Activated B cell treated with CpG ODN at 0.5 μM for 24 hours (primary cell): ENCODE results near the gene BMI1. TPM values are rescaled to one million over a fixed set of nuclear protein-coding genes. Genes with fewer than 3 reads are reported as not detected.

ENCODE experiments used
- ATAC-seq: fragments of 200-7000 bp; cut with Tn5 transposase; one replicate; pipeline ENCODE4 v1.10.0; 2021; ENCODE audit warnings: low read depth, mild to moderate bottlenecking, moderate library complexity
- CTCF ChIA-PET: fragments of 350-600 bp; sonication (Branson Sonifier 250); formaldehyde crosslinking; loops from one replicate; lab custom pipeline; 2021; ENCODE audit warnings: antibody characterized with exemption; lab: Charles Lee
- POLR2A ChIA-PET: fragments of 350-600 bp; sonication (Branson Sonifier 250); formaldehyde crosslinking; loops from one replicate; lab custom pipeline; 2021; ENCODE audit warnings: antibody characterized with exemption; lab: Charles Lee
- DNase-seq: peaks from one replicate; pipeline ENCODE4 v3.0.0; 2022
- H3K27ac Mint-ChIP-seq: one replicate; pipeline ENCODE4 v1.8.0; 2020; ENCODE audit warnings: mixed read lengths
- H3K27me3 Mint-ChIP-seq: one replicate; pipeline ENCODE4 v1.8.0; 2021; ENCODE audit warnings: mixed read lengths
- H3K36me3 Mint-ChIP-seq: one replicate; pipeline ENCODE4 v1.8.0; 2021; ENCODE audit warnings: low read depth, mixed read lengths
- H3K4me1 Mint-ChIP-seq: one replicate; pipeline ENCODE4 v1.8.0; 2021; ENCODE audit warnings: mixed read lengths
- H3K4me3 Mint-ChIP-seq: one replicate; pipeline ENCODE4 v1.8.0; 2020; ENCODE audit warnings: mild to moderate bottlenecking, mixed read lengths
- H3K9me3 Mint-ChIP-seq: one replicate; pipeline ENCODE4 v1.8.0; 2020; ENCODE audit warnings: mixed read lengths
- intact Hi-C: fragments of 100-400 bp; cut with micrococcal nuclease; formaldehyde crosslinking; loops from one replicate; pipeline ENCODE4 v1.15.1; 2024
- total RNA-seq: library from RNA; stranded (reverse); gene quantifications from 2 replicates; pipeline ENCODE4 v1.2.3, GENCODE V29; 2022
- TF ChIP-seq, protein P1 (sequence below): fragments of 200-600 bp; IDR thresholded peaks from one replicate; pipeline ENCODE4 v1.8.0; 2022; ENCODE audit warnings: antibody characterized with exemption, mild to moderate bottlenecking

The BMI1 gene
- total RNA-seq, 1 donor from 2014 or later: 70.1 TPM

DNA sequence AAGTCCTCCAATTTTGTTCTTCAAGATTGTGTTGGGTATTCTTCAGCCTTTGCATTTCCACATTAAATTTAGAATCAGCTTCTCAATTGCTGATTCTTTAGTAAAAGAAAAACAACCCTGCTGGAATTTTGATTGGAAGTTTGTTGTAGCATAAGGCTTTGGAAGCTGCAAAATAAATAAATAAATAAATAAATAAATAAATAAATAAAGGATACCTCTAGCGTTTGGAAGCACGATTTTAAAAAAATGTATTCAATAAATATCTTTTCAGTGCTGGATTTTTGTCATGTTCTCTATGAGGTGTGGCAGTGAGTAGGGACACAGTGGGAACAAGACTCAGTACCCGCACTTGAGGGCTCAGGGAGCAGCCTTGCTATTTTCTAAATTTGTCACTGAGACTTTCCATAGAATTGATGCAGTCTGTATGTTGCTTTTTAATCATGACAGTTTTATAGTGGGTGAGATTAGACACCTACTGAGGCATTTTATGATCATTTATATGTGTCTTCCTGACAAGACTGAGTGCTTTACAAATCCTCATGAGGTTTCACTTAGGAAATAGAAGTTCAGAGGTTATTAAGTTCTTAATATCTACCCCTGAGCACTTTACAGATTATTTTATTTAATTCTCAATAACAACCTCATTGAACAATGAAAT lies 27.0 kb upstream of the BMI1 start:
- H3K4me3 Mint-ChIP-seq: no peak overlapping the region
- no peaks in the 10 kb centered on the region for H3K4me1 Mint-ChIP-seq
- POLR2A ChIA-PET: no interaction called here
- no peaks in the 10 kb centered on the region for H3K36me3 Mint-ChIP-seq
- no peak overlapping the region for H3K27ac Mint-ChIP-seq
- CTCF ChIA-PET: no interaction called here
- ATAC-seq: no peak
- H3K27me3 Mint-ChIP-seq: peaks cover 11% of the 10 kb centered on the region
- TF ChIP-seq, protein P1, sequence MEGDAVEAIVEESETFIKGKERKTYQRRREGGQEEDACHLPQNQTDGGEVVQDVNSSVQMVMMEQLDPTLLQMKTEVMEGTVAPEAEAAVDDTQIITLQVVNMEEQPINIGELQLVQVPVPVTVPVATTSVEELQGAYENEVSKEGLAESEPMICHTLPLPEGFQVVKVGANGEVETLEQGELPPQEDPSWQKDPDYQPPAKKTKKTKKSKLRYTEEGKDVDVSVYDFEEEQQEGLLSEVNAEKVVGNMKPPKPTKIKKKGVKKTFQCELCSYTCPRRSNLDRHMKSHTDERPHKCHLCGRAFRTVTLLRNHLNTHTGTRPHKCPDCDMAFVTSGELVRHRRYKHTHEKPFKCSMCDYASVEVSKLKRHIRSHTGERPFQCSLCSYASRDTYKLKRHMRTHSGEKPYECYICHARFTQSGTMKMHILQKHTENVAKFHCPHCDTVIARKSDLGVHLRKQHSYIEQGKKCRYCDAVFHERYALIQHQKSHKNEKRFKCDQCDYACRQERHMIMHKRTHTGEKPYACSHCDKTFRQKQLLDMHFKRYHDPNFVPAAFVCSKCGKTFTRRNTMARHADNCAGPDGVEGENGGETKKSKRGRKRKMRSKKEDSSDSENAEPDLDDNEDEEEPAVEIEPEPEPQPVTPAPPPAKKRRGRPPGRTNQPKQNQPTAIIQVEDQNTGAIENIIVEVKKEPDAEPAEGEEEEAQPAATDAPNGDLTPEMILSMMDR: no peak
- intact Hi-C loops: no loop called here
- no peak for DNase-seq
- H3K9me3 Mint-ChIP-seq: no peaks in the 10 kb centered on the region

DNA sequence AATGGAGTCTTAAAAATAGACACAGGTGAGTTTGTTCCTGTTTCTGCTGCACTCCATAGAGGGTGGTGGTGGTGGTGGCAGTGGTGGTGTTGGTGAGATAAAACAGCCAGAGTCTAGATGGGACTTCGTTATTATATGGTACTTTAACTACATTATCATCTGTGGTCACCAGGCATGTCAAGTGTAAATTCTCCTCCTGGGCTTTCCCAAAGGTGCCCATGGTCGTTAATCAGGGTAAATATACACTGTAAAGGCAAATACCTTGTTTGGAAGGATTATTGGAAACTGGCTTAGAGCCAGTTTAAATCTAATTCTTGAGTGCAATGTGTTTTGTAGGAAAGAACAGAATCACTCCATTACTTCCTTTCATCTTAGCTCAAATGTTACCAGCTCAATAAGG lies 26.2 kb upstream of the BMI1 start:
- DNase-seq (no peak), ATAC-seq (no peak)
- Mint-ChIP-seq H3K27ac (no peak overlapping the region), H3K27me3 (peaks cover 12% of the 10 kb centered on the region), H3K4me3 (no peak overlapping the region), H3K4me1 (no peaks in the 10 kb centered on the region), H3K9me3 (no peaks in the 10 kb centered on the region), H3K36me3 (no peaks in the 10 kb centered on the region)
- ChIA-PET POLR2A (no interaction called here), CTCF (no interaction called here)
- TF ChIP-seq, protein P1: no peak
- intact Hi-C loops: no loop called here

DNA sequence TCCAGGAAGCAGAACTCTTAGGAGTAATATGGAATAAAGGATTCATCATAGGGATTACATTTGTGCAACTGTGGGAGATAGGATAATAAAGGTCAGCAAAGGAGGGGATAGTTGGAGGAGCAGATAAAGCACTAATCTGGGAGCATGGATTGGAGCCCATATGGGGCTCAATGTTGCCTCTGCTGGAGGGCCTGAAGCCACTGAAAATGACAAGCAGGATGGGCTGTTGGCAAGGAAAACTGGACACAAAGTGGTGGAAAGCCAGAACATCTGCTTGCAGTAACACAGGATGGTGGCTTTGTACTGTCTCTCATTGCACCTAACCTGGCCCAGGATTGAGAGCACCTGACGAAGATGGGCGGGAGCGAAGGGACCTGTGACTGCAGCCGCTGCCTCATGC lies 19.7 kb upstream of the BMI1 start:
- H3K27me3 Mint-ChIP-seq: peaks cover 11% of the 10 kb centered on the region
- H3K9me3 Mint-ChIP-seq: no peaks in the 10 kb centered on the region
- ChIA-PET POLR2A (no interaction called here), CTCF (no interaction called here)
- no peaks in the 10 kb centered on the region for H3K4me1 Mint-ChIP-seq
- no peak overlapping the region for H3K4me3 Mint-ChIP-seq
- intact Hi-C loops: no loop called here
- TF ChIP-seq, protein P1: no peak
- H3K36me3 Mint-ChIP-seq: no peaks in the 10 kb centered on the region
- ATAC-seq: no peak
- DNase-seq: no peak
- no peak overlapping the region for H3K27ac Mint-ChIP-seq

DNA sequence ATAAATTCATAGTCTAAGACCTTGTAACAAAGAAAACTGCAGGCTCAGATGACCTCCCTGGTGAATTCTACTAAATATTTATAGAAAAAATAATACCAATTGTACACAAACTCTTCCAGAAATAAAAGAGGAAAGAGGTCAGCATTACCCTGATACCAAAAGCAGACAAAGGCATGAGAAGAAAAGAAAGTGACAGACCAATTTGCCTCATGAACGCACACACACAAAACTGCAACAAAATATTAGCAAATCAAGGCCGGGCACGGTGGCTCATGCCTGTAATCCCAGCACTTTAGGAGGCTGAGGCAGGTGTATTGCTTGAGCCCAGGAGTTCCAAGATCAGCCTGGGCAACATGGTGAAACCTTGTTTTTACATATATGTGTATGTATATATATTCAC lies 17.4 kb upstream of the BMI1 start:
- ATAC-seq: no peak
- Mint-ChIP-seq H3K9me3 (no peaks in the 10 kb centered on the region), H3K27me3 (peaks cover 3% of the 10 kb centered on the region), H3K4me3 (no peak overlapping the region), H3K36me3 (no peaks in the 10 kb centered on the region), H3K27ac (no peak overlapping the region), H3K4me1 (no peaks in the 10 kb centered on the region)
- ChIA-PET CTCF (no interaction called here), POLR2A (no interaction called here)
- intact Hi-C loops: no loop called here
- DNase-seq: no peak
- TF ChIP-seq, protein P1: no peak

DNA sequence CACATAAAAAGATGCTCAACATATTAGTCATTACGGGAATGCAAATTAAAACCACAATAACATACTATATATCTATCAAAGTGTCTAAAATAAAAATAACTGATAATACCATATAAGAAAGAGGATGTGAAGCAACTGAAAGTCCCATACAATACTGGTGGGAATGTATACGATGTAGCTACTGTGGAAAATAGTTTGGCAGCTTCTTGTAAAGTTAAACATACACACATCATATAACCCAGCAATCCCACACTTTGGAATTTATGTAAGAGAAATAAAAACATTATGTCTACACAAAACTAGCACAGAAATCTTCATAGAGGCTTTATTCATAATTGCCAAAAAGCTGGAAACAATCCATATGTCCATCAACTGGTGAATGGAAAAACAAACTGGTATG lies 15.2 kb upstream of the BMI1 start:
- H3K9me3 Mint-ChIP-seq: no peaks in the 10 kb centered on the region
- ATAC-seq: no peak
- H3K36me3 Mint-ChIP-seq: no peaks in the 10 kb centered on the region
- no peak for DNase-seq
- H3K27me3 Mint-ChIP-seq: peaks cover 1% of the 10 kb centered on the region
- POLR2A ChIA-PET: no interaction called here
- CTCF ChIA-PET: no interaction called here
- H3K4me1 Mint-ChIP-seq: no peaks in the 10 kb centered on the region
- TF ChIP-seq, protein P1: no peak
- no peak overlapping the region for H3K27ac Mint-ChIP-seq
- H3K4me3 Mint-ChIP-seq: no peak overlapping the region
- intact Hi-C loops: no loop called here
